ENCODE results near the gene IL18. TPM values are rescaled to one million over a fixed set of nuclear protein-coding genes. Genes with fewer than 3 reads are reported as not detected.

The IL18 gene
- total RNA-seq, 2 experiments from 2014 or later: not detected

GRCh38 chr11:112160091-112160848 lies 3.6 kb downstream of the IL18 start:
- Mint-ChIP-seq H3K27ac (no peak overlapping the region), H3K27me3 (peaks cover 17% of the 10 kb centered on the region), H3K4me1 (ENCODE audit: low read depth) (peaks cover 2% of the 10 kb centered on the region), H3K4me3 (no peak overlapping the region), H3K9me3 (no peaks in the 10 kb centered on the region), H3K36me3 (ENCODE audit: low read depth) (no peaks in the 10 kb centered on the region)
- DNase-seq (no peak), ATAC-seq (no peak)
- POLR2A ChIA-PET: no interaction called here
- CTCF ChIA-PET: interaction anchor here (1.4 to 1.9 kb wide), 2 partner anchors 9 to 12 kb away, joined by 3 read pairs; no protein-coding TSS in a partner anchor
- intact Hi-C loops (cut with micrococcal nuclease): no loop called here
- TF ChIP-seq, protein P1, sequence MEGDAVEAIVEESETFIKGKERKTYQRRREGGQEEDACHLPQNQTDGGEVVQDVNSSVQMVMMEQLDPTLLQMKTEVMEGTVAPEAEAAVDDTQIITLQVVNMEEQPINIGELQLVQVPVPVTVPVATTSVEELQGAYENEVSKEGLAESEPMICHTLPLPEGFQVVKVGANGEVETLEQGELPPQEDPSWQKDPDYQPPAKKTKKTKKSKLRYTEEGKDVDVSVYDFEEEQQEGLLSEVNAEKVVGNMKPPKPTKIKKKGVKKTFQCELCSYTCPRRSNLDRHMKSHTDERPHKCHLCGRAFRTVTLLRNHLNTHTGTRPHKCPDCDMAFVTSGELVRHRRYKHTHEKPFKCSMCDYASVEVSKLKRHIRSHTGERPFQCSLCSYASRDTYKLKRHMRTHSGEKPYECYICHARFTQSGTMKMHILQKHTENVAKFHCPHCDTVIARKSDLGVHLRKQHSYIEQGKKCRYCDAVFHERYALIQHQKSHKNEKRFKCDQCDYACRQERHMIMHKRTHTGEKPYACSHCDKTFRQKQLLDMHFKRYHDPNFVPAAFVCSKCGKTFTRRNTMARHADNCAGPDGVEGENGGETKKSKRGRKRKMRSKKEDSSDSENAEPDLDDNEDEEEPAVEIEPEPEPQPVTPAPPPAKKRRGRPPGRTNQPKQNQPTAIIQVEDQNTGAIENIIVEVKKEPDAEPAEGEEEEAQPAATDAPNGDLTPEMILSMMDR (IDR thresholded peaks at IDR 0.05): no peak

DNA sequence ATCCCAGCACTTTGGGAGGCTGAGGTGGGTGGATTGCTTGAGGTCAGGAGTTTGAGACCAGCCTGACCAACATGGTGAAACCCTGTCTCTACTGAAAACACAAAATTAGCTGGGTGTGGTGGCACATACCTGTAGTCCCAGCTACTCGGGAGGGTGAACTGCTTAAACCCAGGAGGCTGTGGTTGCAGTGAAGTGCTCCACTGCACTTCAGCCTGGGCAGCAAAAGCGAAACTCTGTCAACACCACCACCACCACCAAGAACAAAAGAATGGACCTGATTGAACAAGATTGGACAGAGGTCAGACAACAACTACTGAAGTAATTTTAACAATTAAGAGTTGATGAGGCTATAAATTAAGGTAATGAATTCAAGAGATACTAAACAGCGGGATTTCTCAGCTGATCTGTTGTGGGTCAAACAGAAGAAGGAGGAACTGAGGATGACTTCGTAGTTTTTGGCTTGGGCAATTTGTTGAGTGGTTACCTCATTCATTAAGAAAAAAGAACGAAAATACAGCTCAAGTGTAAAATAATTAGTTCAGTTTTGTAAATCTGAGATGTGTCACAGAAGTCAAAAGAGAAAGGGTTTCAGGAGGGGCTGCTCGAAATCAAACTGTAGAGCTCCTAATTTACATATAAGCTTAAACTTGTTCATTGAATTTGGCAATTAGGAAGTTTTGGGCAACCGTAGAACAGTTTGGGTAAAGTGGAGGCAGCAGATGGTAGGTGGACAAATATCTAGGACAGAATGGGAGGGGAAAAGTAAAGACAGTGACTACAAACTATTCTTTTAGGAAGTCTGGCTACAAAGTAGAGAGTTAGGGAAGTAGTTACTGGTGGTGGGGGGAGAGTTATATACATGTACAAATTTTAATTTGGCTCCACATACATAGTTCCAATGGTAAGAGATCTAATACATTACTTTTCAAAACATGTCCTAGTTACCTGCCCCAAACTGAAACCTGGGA lies 4.5 kb downstream of the IL18 start:
- CTCF ChIA-PET: interaction anchor here (0.8 to 1.9 kb wide), 3 partner anchors 10 to 16 kb away, joined by 3 read pairs; partner anchors contain the start of gene BCO2
- Mint-ChIP-seq H3K4me3 (no peak overlapping the region), H3K27ac (no peak overlapping the region), H3K36me3 (ENCODE audit: low read depth) (no peaks in the 10 kb centered on the region), H3K4me1 (ENCODE audit: low read depth) (peaks cover 2% of the 10 kb centered on the region), H3K9me3 (no peaks in the 10 kb centered on the region), H3K27me3 (peaks cover 17% of the 10 kb centered on the region)
- POLR2A ChIA-PET: interaction anchor here (0.7 kb wide), 1 partner anchor 484 kb away, joined by 3 read pairs; no protein-coding TSS in a partner anchor
- TF ChIP-seq, protein P1 (IDR thresholded peaks at IDR 0.05): no peak
- intact Hi-C loops (cut with micrococcal nuclease): no loop called here
- DNase-seq (no peak), ATAC-seq (no peak)

GRCh38 chr11:112156956-112157766 lies 6.7 kb downstream of the IL18 start:
- ATAC-seq: peak; percentile 64
- intact Hi-C loops (cut with micrococcal nuclease): no loop called here
- peak; percentile 2 for DNase-seq

DNA sequence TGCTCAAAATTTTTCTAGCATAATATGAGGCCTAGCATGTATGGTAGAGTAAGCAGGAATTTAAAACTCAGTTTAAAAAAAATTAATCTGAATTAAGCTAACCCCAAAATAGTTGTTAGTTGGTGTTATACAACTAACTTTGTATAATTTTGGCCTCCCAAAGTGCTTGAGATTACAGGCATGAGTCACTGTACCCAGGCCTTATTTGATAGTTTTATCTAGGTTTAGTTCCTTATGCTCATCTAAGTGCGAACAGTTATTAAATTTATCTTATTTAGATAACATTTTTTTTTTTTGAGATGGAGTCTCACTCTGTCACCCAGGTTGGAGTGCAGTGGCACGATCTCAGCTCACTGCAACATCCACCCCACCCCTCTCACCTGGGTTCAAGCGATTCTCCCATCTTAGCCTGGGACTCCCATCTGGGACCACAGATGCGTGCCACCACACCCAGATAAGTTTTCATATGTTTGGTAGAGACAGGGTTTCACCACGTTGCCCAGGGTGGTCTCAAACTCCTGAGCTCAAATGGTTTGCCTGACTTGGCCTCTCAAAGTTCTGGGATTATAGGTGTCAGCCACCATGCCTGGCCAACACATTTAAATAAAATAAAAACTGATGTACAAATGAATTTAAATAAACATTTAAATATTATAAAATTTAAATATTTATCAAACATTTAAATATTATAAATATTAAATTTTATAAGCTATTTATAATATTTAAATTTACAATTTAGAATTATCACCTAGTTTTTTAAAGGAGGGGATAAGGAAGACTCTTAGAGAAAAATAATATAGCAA lies 7.5 kb downstream of the IL18 start:
- H3K4me3 Mint-ChIP-seq: no peak overlapping the region
- no peak for DNase-seq
- peaks cover 2% of the 10 kb centered on the region for H3K27me3 Mint-ChIP-seq
- H3K27ac Mint-ChIP-seq: no peak overlapping the region
- no peaks in the 10 kb centered on the region for H3K36me3 Mint-ChIP-seq (ENCODE audit: low read depth)
- ChIA-PET POLR2A (no interaction called here), CTCF (interaction anchor here (1.1 to 1.3 kb wide), 3 partner anchors 13 to 44 kb away, joined by 3 read pairs; no protein-coding TSS in a partner anchor)
- intact Hi-C loops (cut with micrococcal nuclease): no loop called here
- no peak for ATAC-seq
- H3K4me1 Mint-ChIP-seq (ENCODE audit: low read depth): peaks cover 2% of the 10 kb centered on the region
- H3K9me3 Mint-ChIP-seq: no peaks in the 10 kb centered on the region
- TF ChIP-seq, protein P1 (IDR thresholded peaks at IDR 0.05): no peak

More at GRCh38 chr11:112156956-112157766, 6.7 kb downstream of the IL18 start:
- Mint-ChIP-seq H3K27me3 (peaks cover 4% of the 10 kb centered on the region), H3K9me3 (no peaks in the 10 kb centered on the region), H3K36me3 (ENCODE audit: low read depth) (no peaks in the 10 kb centered on the region), H3K4me3 (no peak overlapping the region), H3K27ac (no peak overlapping the region), H3K4me1 (ENCODE audit: low read depth) (peaks cover 2% of the 10 kb centered on the region)
- POLR2A ChIA-PET: no interaction called here
- CTCF ChIA-PET: interaction anchor here (1.0 to 1.3 kb wide), 3 partner anchors 43 to 45 kb away, joined by 3 read pairs; no protein-coding TSS in a partner anchor
- TF ChIP-seq, protein P1 (IDR thresholded peaks at IDR 0.05): no peak
